ENCODE results near the gene TMTC1.

Gene TMTC1

GRCh38 chr12:29518407-29518806, 265.3 kb downstream of the TMTC1 start:
- no peak for DNase-seq

GRCh38 chr12:29517264-29517663, 266.5 kb downstream of the TMTC1 start:
- DNase-seq: no peak

GRCh38 chr12:29516431-29516875, 267.3 kb downstream of the TMTC1 start:
- DNase-seq: no peak

GRCh38 chr12:29510591-29511185, 273.1 kb downstream of the TMTC1 start:
- DNase-seq: no peak

- DNase-seq: no peak
Measured at GRCh38 chr12:29509503-29509902, 274.2 kb downstream of the TMTC1 start.

- no peak for DNase-seq
Measured at GRCh38 chr12:29508949-29509348, 274.8 kb downstream of the TMTC1 start.

GRCh38 chr12:29505122-29505521, 278.6 kb downstream of the TMTC1 start:
- DNase-seq: no peak

GRCh38 chr12:29503283-29503682, 280.5 kb downstream of the TMTC1 start:
- DNase-seq: no peak

GRCh38 chr12:29499235-29499634, 284.5 kb downstream of the TMTC1 start:
- DNase-seq: no peak

- DNase-seq: no peak
Measured at GRCh38 chr12:29497588-29497987, 286.2 kb downstream of the TMTC1 start, which contains the start of gene OVCH1. Gene OVCH1 (minus strand): TSS chr12:29497686. CDS start chr12:29497686, 0 bp downstream.

- no peak for DNase-seq
Measured at GRCh38 chr12:29492891-29493290, 290.9 kb downstream of the TMTC1 start.

GRCh38 chr12:29486972-29487371, 296.8 kb downstream of the TMTC1 start:
- DNase-seq: no peak

- no peak for DNase-seq
Measured at GRCh38 chr12:29463198-29463597, 320.5 kb downstream of the TMTC1 start.

GRCh38 chr12:29460082-29460481, 323.7 kb downstream of the TMTC1 start:
- no peak for DNase-seq

GRCh38 chr12:29455087-29455486, 328.7 kb downstream of the TMTC1 start:
- no peak for DNase-seq

GRCh38 chr12:29451888-29452287, 331.9 kb downstream of the TMTC1 start:
- DNase-seq: no peak

All from stimulated activated CD4-positive, alpha-beta T cell treated with anti-CD3 and anti-CD28 coated beads, Interleukin-1b, Interleukin-23, amount 100 ng/mL, for 48 hours (primary cell).